SK-N-MC (cell line): ENCODE measurements around the gene ASIC4.

Source experiments
- EZH2 ChIP-seq: fragments of 200-600 bp; sonication (generic); IDR thresholded peaks from one replicate; pipeline ENCODE4 v1.6.1; 2017; ENCODE audit warnings: antibody characterized with exemption
- FOXP2 ChIP-seq: optimal IDR thresholded peaks from 2 replicates; pipeline ENCODE3; 2011; ENCODE audit warnings: mild to moderate bottlenecking, moderate library complexity; ENCODE audit not compliant: insufficient read depth; ENCODE audit errors: extremely low read length, control extremely low read depth
- POLR2AphosphoS5 ChIP-seq: IDR thresholded peaks from 2 replicates; pipeline ENCODE4 v1.6.1; 2012; ENCODE audit warnings: mild to moderate bottlenecking, low read depth, low read length, borderline replicate concordance

GRCh38 chr2:219545943-219546352, 31.7 kb downstream of the ASIC4 start:
- TF ChIP-seq EZH2 (no peak), POLR2AphosphoS5 (no peak), FOXP2 (no peak)
